Skeletal muscle cell (primary cell): ENCODE data around the gene ANAPC2.
"Not testable (repeated sequence)": the region's sequence is repeated elsewhere in the genome, so short reads cannot be mapped to it uniquely, and the experiment has no call there.

Experiments
- DNase-seq: peaks from one replicate; pipeline ENCODE4 v3.0.0-alpha.2; 2010; ENCODE audit warnings: low read depth
- H3K4me3 ChIP-seq: 2 replicates; pipeline ENCODE4 v1.5.1; 2011; ENCODE audit warnings: low read depth, mild to moderate bottlenecking, control low read depth, low read length, moderate library complexity

The ANAPC2 gene

GRCh38 chr9:137139468-137140150, 48.8 kb downstream of the ANAPC2 start:
- H3K4me3 ChIP-seq = no peak overlapping the region
- DNase-seq = no peak

GRCh38 chr9:137138722-137139467, 49.5 kb downstream of the ANAPC2 start, which contains the start of gene GRIN1:
GRIN1 (plus strand) TSS chr9:137139154; CDS start chr9:137139487, 333 bp downstream.
- H3K4me3 ChIP-seq = no peak within 1 kb of the TSS
- no peak for DNase-seq

- DNase-seq = no peak
Measured at GRCh38 chr9:137138058-137138721, 50.2 kb downstream of the ANAPC2 start.

GRCh38 chr9:137136881-137137607, 51.3 kb downstream of the ANAPC2 start:
- H3K4me3 ChIP-seq = no peak overlapping the region
- no peak for DNase-seq

More at GRCh38 chr9:137138058-137138721, 50.2 kb downstream of the ANAPC2 start:
- no peak overlapping the region for H3K4me3 ChIP-seq

GRCh38 chr9:137136261-137136880, 52.0 kb downstream of the ANAPC2 start:
- DNase-seq = no peak
- H3K4me3 ChIP-seq = no peak overlapping the region

GRCh38 chr9:137135154-137135553, 53.2 kb downstream of the ANAPC2 start:
- DNase-seq, H3K4me3 ChIP-seq: not testable (repeated sequence)

GRCh38 chr9:137134191-137134590, 54.2 kb downstream of the ANAPC2 start:
- no peak for DNase-seq

GRCh38 chr9:137130176-137130755, 58.1 kb downstream of the ANAPC2 start:
- H3K4me3 ChIP-seq = peak overlapping the region; percentile 79
- no peak for DNase-seq

More at GRCh38 chr9:137134191-137134590, 54.2 kb downstream of the ANAPC2 start:
- no peak overlapping the region for H3K4me3 ChIP-seq

GRCh38 chr9:137129456-137130175, 58.7 kb downstream of the ANAPC2 start:
- peak; percentile 76 for DNase-seq
- H3K4me3 ChIP-seq = peak overlapping the region; percentile 79

GRCh38 chr9:137128862-137129455, 59.4 kb downstream of the ANAPC2 start:
- DNase-seq = no peak

GRCh38 chr9:137128158-137128861, 60.0 kb downstream of the ANAPC2 start:
- DNase-seq = no peak
- H3K4me3 ChIP-seq = peak overlapping the region; percentile 79

More at GRCh38 chr9:137128862-137129455, 59.4 kb downstream of the ANAPC2 start:
- peak overlapping the region; percentile 79 for H3K4me3 ChIP-seq

GRCh38 chr9:137127301-137128157, 60.8 kb downstream of the ANAPC2 start:
- H3K4me3 ChIP-seq = no peak overlapping the region
- no peak for DNase-seq

- no peak for DNase-seq
- H3K4me3 ChIP-seq = no peak overlapping the region
Measured at GRCh38 chr9:137126786-137127185, 61.6 kb downstream of the ANAPC2 start.
